H1 (cell line): ENCODE measurements around the gene PRR7. TPM values are rescaled to one million over a fixed set of nuclear protein-coding genes. Genes with fewer than 3 reads are reported as not detected.
"Not testable (repeated sequence)": the region's sequence is repeated elsewhere in the genome, so short reads cannot be mapped to it uniquely, and the experiment has no call there.

Experiments
- CTCF ChIA-PET: fragments of 300-600 bp; sonication (Branson Sonifier 250); formaldehyde crosslinking; loops from one replicate; lab custom pipeline; 2021; ENCODE audit not compliant: partially characterized antibody; lab: Charles Lee
- POLR2A ChIA-PET: fragments of 300-600 bp; sonication (Branson Sonifier 250); formaldehyde crosslinking; loops from one replicate; lab custom pipeline; 2021; ENCODE audit warnings: inconsistent platforms; ENCODE audit not compliant: partially characterized antibody; lab: Charles Lee
- DNase-seq, 2 experiments: peaks; one replicate each; pipeline versions ENCODE4 v3.0.0 to v3.0.0-alpha.2; 2010 to 2022; ENCODE audit warnings: low spot score in 2 of 2, low read depth in 1 of 2, mixed read lengths in 1 of 2
- FAIRE-seq: peaks from 2 replicates; lab custom pipeline; 2011; peaks lifted over from hg19 to GRCh38; lab: Jason Lieb, UNC
- H2AFZ ChIP-seq: 2 replicates; pipeline ENCODE4 v1.8.1; 2012; ENCODE audit warnings: low read length, inconsistent platforms
- H2AK5ac ChIP-seq: 2 replicates; pipeline ENCODE4 v1.6.1; 2013; ENCODE audit warnings: low read depth, low read length
- H2BK120ac ChIP-seq: replicated peaks from 2 replicates; pipeline ENCODE3; 2013; ENCODE audit warnings: low read depth, low read length, inconsistent platforms
- H2BK12ac ChIP-seq: 2 replicates; pipeline ENCODE4 v1.6.1; 2013; ENCODE audit warnings: low read depth, low read length
- H2BK15ac ChIP-seq: 2 replicates; pipeline ENCODE4 v1.6.1; 2013; ENCODE audit warnings: low read length
- H2BK20ac ChIP-seq: 2 replicates; pipeline ENCODE4 v1.6.1; 2013; ENCODE audit warnings: low read length
- H2BK5ac ChIP-seq: 2 replicates; pipeline ENCODE4 v1.6.1; 2013; ENCODE audit warnings: low read depth, low read length
- H3K14ac ChIP-seq: 2 replicates; pipeline ENCODE4 v1.6.1; 2013; ENCODE audit warnings: inconsistent platforms; ENCODE audit not compliant: insufficient read length
- H3K18ac ChIP-seq: 2 replicates; pipeline ENCODE4 v1.6.1; 2013; ENCODE audit warnings: low read length; ENCODE audit errors: extremely low read depth
- H3K23ac ChIP-seq: 2 replicates; pipeline ENCODE4 v1.6.1; 2013; ENCODE audit warnings: inconsistent platforms; ENCODE audit not compliant: insufficient read length
- H3K23me2 ChIP-seq: 2 replicates; pipeline ENCODE4 v1.6.1; 2013; ENCODE audit warnings: low read depth, low read length
- H3K27ac ChIP-seq: 2 replicates; pipeline ENCODE4 v1.6.1; 2011; ENCODE audit warnings: low read depth, low read length, inconsistent platforms
- H3K27me3 ChIP-seq, 4 experiments: replicated peaks in 1 of 4; 1 replicate in 1 of 4; 2 replicates in 3 of 4; pipeline versions ENCODE4 v1.6.1 to v1.8.1; 2011 to 2013; ENCODE audit warnings: low read length in 3 of 4, mild to moderate bottlenecking in 3 of 4, inconsistent platforms in 2 of 4, mixed read lengths in 2 of 4, moderate library complexity in 1 of 4; ENCODE audit not compliant: control insufficient read depth in 3 of 4, insufficient read depth in 3 of 4; ENCODE audit errors: extremely low read depth in 1 of 4
- H3K36me3 ChIP-seq, 4 experiments: 2 replicates each; pipeline versions ENCODE4 v1.6.1 to v1.8.1; 2011 to 2013; ENCODE audit warnings: mild to moderate bottlenecking in 4 of 4, low read length in 3 of 4, moderate library complexity in 2 of 4, control low read depth in 1 of 4, inconsistent platforms in 1 of 4; ENCODE audit not compliant: insufficient read depth in 4 of 4, control insufficient read depth in 2 of 4
- H3K4ac ChIP-seq: replicated peaks from 2 replicates; pipeline ENCODE3; 2013; ENCODE audit warnings: low read length, low read depth, mixed read lengths, inconsistent platforms; ENCODE audit not compliant: insufficient read length
- H3K4me1 ChIP-seq, 4 experiments: replicated peaks in 1 of 4; 1 replicate in 1 of 4; 2 replicates in 3 of 4; pipeline versions ENCODE4 v1.6.1 to v1.8.1; 2011 to 2013; ENCODE audit warnings: low read length in 3 of 4, inconsistent platforms in 2 of 4, mixed read lengths in 1 of 4; ENCODE audit not compliant: insufficient read depth in 4 of 4, control insufficient read depth in 3 of 4
- H3K4me2 ChIP-seq, 2 experiments: 2 replicates each; pipeline versions ENCODE4 v1.6.1 to v1.8.1; 2011 to 2013; ENCODE audit warnings: low read depth in 2 of 2, low read length in 2 of 2, control low read depth in 1 of 2, inconsistent platforms in 1 of 2, mild to moderate bottlenecking in 1 of 2; ENCODE audit not compliant: insufficient read depth in 1 of 2
- H3K4me3 ChIP-seq, 4 experiments: fragments of 200-600, 300-600 bp in 1 of 4; sonication (generic), shearing (Covaris generic), sonication (Bioruptor Twin) in 1 of 4; 2 replicates each; pipeline versions ENCODE4 v1.5.1 to v1.8.1; 2011 to 2016; ENCODE audit warnings: low read length in 4 of 4, low read depth in 3 of 4, control low read depth in 2 of 4, inconsistent platforms in 2 of 4, mild to moderate bottlenecking in 2 of 4, mixed read lengths in 1 of 4, moderate library complexity in 1 of 4; ENCODE audit not compliant: insufficient read depth in 2 of 4; ENCODE audit errors: extremely low read depth in 1 of 4
- H3K56ac ChIP-seq: replicated peaks from 2 replicates; pipeline ENCODE3; 2013; ENCODE audit warnings: low read depth, mild to moderate bottlenecking, mixed read lengths, low read length, inconsistent platforms; ENCODE audit not compliant: insufficient read length
- H3K79me1 ChIP-seq: 2 replicates; pipeline ENCODE4 v1.6.1; 2013; ENCODE audit warnings: low read depth, low read length, control low read depth
- H3K79me2 ChIP-seq, 2 experiments: 2 replicates each; pipeline versions ENCODE4 v1.6.1 to v1.8.1; 2012 to 2013; ENCODE audit warnings: low read length in 2 of 2, mild to moderate bottlenecking in 2 of 2, inconsistent platforms in 1 of 2; ENCODE audit not compliant: insufficient read depth in 2 of 2, control insufficient read depth in 1 of 2
- H3K9ac ChIP-seq, 4 experiments: replicated peaks in 1 of 4; 1 replicate in 1 of 4; 2 replicates in 3 of 4; pipeline versions ENCODE4 v1.6.1 to v1.8.1; 2011 to 2013; ENCODE audit warnings: low read depth in 3 of 4, low read length in 3 of 4, control low read depth in 2 of 4, mild to moderate bottlenecking in 2 of 4, moderate library complexity in 2 of 4, inconsistent platforms in 1 of 4; ENCODE audit errors: extremely low read depth in 1 of 4
- H3K9me3 ChIP-seq, 2 experiments: 2 replicates each; pipeline versions ENCODE4 v1.6.1 to v1.8.1; 2012 to 2013; ENCODE audit warnings: mild to moderate bottlenecking in 2 of 2, moderate library complexity in 2 of 2, control low read depth in 1 of 2, inconsistent platforms in 1 of 2, low read depth in 1 of 2, low read length in 1 of 2, mixed read lengths in 1 of 2; ENCODE audit not compliant: insufficient read depth in 2 of 2
- H4K20me1 ChIP-seq, 2 experiments: replicated peaks in 1 of 2; 2 replicates each; pipeline versions ENCODE3 to v1.8.1; 2011 to 2013; ENCODE audit warnings: inconsistent platforms in 2 of 2, low read length in 2 of 2, mild to moderate bottlenecking in 1 of 2; ENCODE audit not compliant: insufficient read depth in 2 of 2, control insufficient read depth in 1 of 2
- H4K5ac ChIP-seq: 2 replicates; pipeline ENCODE4 v1.6.1; 2013; ENCODE audit warnings: low read length, low read depth, mixed read lengths, inconsistent platforms; ENCODE audit not compliant: insufficient read length
- H4K8ac ChIP-seq: 2 replicates; pipeline ENCODE4 v1.8.0; 2013; ENCODE audit warnings: mild to moderate bottlenecking, moderate library complexity, low read length, inconsistent platforms; ENCODE audit not compliant: insufficient read depth; ENCODE audit errors: extremely low read depth
- H4K91ac ChIP-seq: replicated peaks from 2 replicates; pipeline ENCODE3; 2013; ENCODE audit warnings: low read length, mixed read lengths, inconsistent platforms; ENCODE audit not compliant: insufficient read length
- WGBS, 2 experiments: shearing (Covaris generic) in 1 of 2; methylation state at CpG; one replicate each; pipeline versions ENCODE4 v1.1.6 to v1.1.7; 2013 to 2015; ENCODE audit warnings: low lambda C conversion rate in 2 of 2, mixed read lengths in 2 of 2, inconsistent platforms in 1 of 2, low coverage in 1 of 2, missing lambda C conversion rate in 1 of 2; ENCODE audit not compliant: insufficient replicate concordance in 2 of 2, insufficient coverage in 1 of 2, insufficient read length in 1 of 2; ENCODE audit errors: extremely low coverage in 1 of 2, missing lambda C conversion rate in 1 of 2; 5-methylcytosine and 5-hydroxymethylcytosine counted together
- polyA plus RNA-seq, 7 experiments: library from polyadenylated mRNA; depleted of rRNA in 3 of 7; stranded (reverse) in 5 of 7; unstranded in 2 of 7; fragments of >200 nt in 5 of 7; fragments of 200-250 nt in 2 of 7; gene quantifications; 1 replicate in 5 of 7; 2 replicates in 1 of 7; 4 replicates in 1 of 7; pipeline versions ENCODE4 v1.2.1 to v1.2.3, GENCODE V29; 2011 to 2013; ENCODE audit warnings: missing spikeins in 2 of 7, mixed read lengths in 2 of 7
- total RNA-seq: library from RNA; stranded (reverse); fragmentation: NEBNext Ultra II Directional; extraction: Animal tissue kit (Norgen Biotek cat#: 25700); gene quantifications from 2 replicates; pipeline ENCODE4 v1.2.1, GENCODE V29; 2021

The PRR7 gene
- total and polyA plus RNA-seq, 2 of the 8 experiments (the other 6 are each of a cell fraction or from before 2014, with no cell fraction given), result 8.0 to 11.8 TPM

GRCh38 chr5:177417081-177417480 is 29.5 kb upstream of the PRR7 start:
- POLR2A ChIA-PET, result interaction anchor here (1.2 to 24.2 kb wide), 3 partner anchors 9 to 28 kb away, joined by 4 to 460 read pairs (median 14); partner anchors contain the start of genes GRK6 and PRR7

More at GRCh38 chr5:177417081-177417480, 29.5 kb upstream of the PRR7 start:
- DNase-seq, H3K4me2 ChIP-seq, H3K79me1 ChIP-seq, FAIRE-seq, H3K79me2 ChIP-seq, H2BK20ac ChIP-seq, H3K4me3 ChIP-seq, H3K27me3 ChIP-seq, H2AK5ac ChIP-seq, H3K9ac ChIP-seq, H3K27ac ChIP-seq, H3K23me2 ChIP-seq, H2AFZ ChIP-seq, H2BK12ac ChIP-seq, H4K5ac ChIP-seq, H2BK15ac ChIP-seq, H3K4ac ChIP-seq, H3K4me1 ChIP-seq, H3K56ac ChIP-seq, H3K9me3 ChIP-seq, H4K91ac ChIP-seq, H2BK5ac ChIP-seq, H3K14ac ChIP-seq, H3K18ac ChIP-seq, H3K36me3 ChIP-seq, H4K20me1 ChIP-seq, H4K8ac ChIP-seq, H2BK120ac ChIP-seq, H3K23ac ChIP-seq: not testable (repeated sequence)
- CTCF ChIA-PET, result interaction anchor here (1.1 to 4.9 kb wide), 6 partner anchors 12 to 74 kb away, joined by 3 to 47 read pairs (median 4); no protein-coding TSS in a partner anchor
- WGBS, 2 experiments, result 92% methylated on average over 6 of the region's 6 CpGs; no CpG with 5 or more reads in 1 of the 2 experiments
